HPDE6-E6E7 (cell line): ENCODE data around the gene ZC3H13.
"Not testable (repeated sequence)": the region's sequence is repeated elsewhere in the genome, so short reads cannot be mapped to it uniquely, and the experiment has no call there.

ENCODE experiments used
- DNase-seq: peaks from one replicate; pipeline ENCODE4 v3.0.0; 2011; ENCODE audit warnings: missing footprints; ENCODE audit errors: extremely low spot score

Gene ZC3H13

DNA sequence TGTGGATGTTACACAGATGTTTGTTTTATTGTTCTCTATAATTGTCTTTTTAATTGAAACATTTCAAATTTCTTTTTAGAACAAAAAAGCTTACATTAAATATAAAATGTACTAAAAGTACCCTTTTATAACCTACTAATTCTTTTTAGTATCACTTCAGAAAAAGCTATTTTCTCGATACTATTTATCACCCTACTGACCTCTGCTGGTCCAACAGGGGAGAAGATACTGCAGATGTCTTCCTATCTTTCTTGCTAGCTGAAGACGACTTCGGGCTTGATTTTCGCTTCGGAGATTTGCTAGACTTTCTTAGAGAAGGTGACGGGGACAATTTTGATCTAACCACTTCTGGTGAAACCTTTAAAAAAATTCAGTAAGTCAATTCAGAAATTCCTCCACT, 42.4 kb downstream of the ZC3H13 start:
- no peak for DNase-seq

DNA sequence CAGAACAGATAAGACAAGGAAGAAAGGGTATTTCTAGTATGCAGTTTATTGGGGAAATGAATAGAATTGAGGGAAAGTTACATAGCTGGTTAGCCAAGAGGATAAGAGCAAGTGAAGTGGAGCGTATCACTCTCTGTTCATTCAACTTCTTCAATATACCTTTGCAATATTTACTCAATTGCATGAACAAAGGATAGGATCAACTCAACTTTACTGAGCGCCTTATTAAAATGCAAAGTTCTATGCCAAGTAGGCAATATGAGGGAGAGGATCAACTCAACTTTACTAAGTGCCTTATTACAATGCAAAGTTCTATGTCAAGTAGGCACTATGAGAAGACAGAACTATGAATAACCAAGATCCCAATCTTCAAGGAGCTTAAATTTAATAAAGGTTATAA, 43.9 kb downstream of the ZC3H13 start:
- DNase-seq = no peak

DNA sequence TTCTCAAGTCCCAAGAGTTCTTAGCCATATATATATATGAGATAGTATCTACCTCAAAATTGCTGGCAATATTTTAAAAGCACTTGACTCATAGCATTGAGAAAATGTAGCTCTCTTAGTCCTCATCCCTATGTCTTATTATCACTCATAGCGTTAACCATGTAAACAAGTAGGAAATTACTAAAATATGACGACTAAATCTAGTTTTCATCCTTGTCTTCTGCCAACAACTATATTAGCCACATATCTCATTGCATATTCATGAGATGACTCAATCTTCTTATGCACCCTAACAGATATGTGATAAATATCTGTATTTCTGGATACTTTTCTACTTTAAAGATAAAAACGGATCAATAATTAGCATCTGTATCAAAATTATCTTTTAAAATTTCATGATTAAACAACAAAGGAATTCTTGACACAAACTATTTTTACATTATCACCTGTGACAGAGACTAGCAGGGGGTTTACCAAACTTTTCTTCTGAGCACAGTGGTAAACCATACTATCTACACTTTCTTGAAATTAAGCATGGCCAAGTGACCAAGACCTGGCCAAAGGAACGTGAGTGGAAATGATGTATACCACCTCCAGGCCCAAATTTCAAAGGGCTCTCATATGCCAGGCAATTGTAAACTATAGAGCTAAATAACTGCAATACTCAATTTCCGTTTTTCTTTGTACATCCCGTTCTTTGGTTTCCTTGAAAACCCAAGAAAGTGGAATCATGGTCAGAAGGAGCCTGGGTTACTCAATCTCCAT, 45.7 kb downstream of the ZC3H13 start:
- DNase-seq = no peak

DNA sequence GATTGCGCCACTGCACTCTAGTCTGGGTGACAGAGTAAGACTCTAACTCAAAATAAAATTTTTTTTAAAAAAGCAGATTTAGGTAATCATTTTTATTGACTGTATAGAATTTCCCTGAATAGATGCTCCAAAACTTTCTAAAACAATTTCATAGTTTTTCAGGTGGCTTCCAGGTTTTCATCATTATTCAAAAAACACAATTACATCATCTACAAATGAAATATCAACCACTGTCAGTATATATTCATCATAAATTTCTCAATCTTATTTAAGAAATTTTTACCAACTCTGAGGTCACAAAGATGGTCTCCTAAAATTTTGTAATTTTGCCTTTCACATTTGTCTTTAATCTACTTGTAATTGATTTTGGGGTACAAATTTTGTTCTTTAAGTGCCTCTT, 48.1 kb downstream of the ZC3H13 start:
- no peak for DNase-seq

DNA sequence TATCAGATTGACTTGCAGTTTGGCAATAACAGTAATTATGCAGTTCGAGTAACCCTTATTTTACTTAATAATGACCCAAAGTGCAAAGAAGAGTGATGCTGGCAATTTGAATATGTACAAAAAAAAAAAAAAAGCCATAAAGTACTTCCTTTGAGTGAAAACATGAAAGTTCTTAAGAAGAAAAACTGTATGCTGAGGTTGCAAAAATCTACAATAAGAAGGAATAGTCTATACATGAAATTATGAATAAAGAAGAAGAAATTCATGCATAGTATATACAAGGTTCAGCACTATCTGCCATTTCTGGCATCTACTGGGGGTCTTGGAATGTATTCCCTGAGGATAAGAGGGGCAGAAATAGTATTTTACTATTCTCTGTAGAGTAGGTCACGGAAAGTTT, 55.9 kb downstream of the ZC3H13 start:
- DNase-seq = no peak

DNA sequence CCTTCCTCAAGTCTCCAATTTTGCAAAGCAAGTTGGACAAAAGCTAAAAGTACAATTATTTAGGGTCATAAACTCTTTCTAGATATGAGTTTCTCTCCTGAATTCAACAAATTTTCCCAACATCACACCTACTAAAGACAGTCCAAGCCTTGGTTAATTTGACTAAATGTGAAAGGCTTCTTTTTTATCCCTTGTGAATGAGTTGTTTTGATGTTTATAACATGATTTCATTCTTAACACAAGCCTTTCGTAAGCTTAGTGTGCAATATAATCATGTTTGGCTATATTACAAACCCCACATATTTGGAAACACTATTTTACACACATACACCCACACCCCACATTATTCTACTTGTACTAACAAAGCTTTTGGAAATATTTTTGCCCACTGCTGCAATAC, 57.3 kb downstream of the ZC3H13 start:
- no peak for DNase-seq

DNA sequence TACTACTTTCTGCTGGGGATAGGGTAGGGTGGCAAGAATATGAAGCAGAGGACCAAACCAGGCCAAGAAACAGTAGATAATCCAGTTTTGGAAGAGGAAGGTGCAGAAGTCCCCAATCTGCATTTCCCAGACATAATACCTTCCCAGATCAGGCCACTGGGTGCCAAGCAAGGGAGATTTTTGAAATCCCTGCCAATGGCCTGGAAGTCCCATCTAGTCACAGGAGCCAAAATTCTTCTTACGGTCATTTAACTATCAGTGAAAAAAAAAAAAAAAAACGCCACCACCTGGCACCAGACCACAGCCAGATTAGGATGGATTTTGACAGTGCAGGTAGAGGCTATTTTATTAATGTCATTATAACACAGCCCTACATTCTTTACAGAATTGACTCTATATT, 57.8 kb downstream of the ZC3H13 start:
- DNase-seq = no peak

DNA sequence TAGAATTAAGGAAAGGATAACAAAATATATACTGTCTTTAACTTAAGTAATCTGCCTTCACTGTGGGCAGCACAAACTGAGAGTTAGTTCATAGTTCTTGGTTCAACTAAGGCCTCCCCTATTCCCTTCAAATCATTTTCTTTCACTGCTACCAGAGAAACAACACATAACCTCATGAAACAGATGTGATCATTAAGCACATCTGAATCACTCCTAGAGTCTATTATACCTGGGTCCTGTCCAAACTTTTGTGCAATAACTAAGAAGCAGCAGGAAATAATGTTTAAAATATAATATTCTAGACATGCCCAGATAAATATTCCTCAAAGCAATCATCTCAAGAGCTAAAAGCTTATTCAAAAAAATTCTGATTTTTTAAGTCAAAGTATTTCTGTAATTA, 62.9 kb downstream of the ZC3H13 start:
- no peak for DNase-seq

DNA sequence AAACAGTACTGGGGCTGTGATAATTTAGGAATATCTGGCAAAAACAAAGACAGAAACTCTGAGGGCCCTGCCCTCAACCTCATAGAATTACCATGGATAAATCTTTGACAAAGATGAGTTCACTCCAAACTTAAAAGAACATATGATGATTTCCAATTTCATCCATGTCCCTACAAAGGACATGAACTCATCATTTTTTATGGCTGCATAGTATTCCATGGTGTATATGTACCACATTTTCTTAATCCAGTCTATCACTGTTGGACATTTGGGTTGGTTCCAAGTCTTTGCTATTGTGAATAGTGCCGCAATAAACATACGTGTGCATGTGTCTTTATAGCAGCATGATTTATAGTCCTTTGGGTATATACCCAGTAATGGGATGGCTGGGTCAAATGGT, 71.4 kb downstream of the ZC3H13 start:
- DNase-seq = not testable (repeated sequence)

DNA sequence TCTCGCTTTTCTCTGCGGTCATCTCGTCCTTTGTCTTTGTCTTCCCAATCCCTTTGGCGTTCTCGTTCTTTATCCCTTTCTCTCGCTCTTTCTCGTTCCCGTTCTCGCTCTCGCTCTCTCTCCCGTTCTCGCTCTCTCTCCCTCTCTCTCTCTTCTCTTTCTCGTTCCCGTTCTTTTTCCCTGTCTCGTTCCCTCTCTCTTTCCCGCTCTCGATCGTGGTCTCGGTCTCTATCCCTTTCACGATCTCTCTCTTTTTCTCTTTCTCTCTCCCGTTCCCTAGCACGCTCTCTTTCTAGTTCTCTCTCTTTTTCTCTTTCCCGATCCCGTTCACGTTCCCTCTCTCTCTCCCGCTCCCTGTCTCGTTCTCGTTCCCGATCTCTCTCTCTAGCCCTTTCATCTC, 77.2 kb downstream of the ZC3H13 start:
- no peak for DNase-seq

DNA sequence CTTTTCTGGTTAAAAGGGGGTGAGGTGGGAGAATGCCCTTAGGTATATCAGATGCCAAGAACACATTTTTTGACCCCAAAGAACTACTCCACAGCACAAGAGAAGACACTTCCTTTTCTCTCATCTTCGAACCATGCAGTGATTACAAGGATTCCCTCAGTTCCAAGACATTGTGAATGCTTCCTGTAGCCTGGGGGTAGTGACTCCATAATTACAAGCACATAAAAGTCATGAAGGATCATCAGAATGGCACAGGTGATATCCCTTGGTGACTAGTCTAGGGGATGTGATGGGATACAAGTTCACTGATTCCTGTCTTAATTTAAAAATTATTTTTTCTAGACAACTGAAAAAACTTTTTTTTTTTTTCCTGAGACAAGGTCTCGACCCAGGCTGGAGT, 78.0 kb downstream of the ZC3H13 start:
- DNase-seq = no peak

DNA sequence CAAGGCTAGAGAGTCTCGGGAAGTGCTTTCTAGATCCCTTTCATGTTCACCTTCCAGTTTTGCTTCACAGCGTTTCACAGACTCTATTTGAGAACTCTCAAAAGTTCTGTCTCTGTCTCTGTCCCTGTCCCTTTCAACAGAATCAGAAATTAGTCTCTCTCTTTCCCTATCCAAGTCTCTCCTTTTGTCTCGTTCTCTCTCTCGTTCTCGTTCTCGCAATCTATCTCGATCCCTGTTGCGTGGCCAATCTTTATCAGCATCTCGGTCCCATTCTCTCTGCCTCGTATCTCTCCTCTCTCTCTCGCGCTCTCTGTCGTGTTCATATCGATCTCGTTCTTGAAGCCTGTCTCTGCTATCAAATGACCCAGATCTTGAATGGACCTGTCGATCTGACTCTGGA, 85.0 kb downstream of the ZC3H13 start:
- no peak for DNase-seq

DNA sequence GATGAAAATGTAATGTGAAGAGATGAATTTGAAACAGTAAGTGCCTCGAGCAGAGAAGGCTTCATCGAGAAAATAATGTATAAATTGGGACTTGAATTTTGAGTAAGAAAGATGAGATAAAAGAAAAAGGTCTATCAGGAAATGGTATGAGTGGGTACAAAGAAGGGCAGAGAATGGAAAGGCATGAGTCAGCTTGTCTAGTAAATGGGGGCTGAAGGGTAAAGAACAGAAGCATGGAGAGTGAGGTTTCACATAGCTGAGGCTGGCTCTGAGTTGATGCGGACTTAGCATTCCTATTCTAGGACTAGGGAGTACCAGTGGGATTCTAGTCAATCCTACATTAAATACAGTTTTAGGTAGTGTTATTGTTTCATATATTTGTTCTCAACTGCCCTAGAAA, 85.8 kb downstream of the ZC3H13 start:
- no peak for DNase-seq

DNA sequence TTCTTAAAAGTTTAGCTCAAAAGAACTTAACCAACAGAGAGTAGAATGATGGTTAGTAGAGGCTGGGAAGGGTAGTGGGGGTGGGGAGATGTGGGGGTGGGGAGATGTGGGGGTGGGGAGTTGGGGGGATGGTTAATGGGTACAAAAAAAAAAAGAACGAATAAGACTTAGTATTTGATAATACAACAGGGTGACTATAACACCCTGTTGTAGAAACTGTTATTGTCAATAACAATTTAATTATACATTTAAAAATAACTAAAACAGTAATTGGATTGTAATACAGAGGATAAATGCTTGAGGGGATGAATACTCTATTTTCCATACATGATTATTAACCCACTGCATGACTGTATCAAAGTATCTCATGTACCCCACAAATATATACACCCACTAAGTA, 91.1 kb downstream of the ZC3H13 start:
- DNase-seq = no peak

DNA sequence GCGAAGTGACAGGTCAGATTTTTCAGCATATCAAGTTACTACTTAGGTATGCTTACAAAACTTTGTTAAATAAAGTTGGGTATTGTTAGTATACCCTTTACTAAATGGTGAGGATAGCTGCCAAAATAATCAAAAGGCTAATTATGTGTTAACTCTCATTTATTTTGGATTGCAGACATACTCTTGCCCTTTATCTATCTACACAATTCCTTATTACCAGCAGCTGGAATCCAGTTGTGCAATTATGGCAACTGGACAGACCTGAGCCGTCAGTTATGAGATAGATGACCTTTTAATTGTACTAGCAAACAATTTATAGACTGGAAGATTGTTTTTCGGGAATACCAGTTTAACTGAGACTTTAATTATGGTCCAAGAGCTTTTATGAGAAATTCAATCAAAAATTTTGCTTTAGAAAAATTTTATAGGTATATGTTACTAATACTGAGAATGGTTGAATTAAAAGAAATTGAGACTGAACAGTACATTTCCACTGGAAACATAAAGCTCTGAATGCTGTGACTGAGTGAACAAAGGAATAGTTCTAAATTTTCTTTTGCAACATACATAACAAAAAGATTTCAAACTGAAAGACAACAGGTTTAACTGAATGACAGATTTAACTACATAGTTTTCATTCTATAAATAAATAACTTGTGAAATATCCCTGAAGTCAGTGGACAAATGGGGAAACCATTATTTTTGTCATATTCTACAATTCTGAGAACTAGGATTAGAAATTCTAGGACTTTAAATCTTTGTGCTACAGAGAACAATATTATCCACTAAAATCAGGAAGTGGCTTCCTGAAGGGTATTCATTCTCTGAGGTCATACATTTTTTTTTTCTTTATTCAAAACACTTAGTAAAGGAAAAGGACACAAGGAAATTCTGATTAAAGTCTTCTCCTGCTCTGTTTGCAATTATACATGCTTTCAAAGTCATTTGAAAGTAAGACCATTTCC, 97.4 kb downstream of the ZC3H13 start:
- DNase-seq = no peak

DNA sequence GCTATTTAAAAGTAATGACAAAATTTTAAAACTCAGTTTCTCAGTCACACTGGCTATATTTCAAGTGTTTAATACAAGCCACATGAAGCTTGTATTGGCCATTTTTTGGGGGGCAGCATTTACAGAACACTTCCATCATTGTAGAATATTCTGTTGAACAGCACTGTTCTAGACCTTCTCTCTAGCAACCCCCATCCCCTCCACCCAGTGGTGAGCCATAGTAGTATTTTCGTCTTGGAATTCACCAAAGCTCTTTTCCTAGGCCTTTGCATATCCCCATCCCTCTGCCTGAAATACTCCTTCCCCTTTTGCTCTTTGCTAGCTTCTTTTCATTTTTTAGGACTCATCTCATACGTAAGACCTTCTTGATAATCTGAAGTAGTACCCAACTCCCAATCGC, 99.5 kb downstream of the ZC3H13 start:
- DNase-seq = no peak

DNA sequence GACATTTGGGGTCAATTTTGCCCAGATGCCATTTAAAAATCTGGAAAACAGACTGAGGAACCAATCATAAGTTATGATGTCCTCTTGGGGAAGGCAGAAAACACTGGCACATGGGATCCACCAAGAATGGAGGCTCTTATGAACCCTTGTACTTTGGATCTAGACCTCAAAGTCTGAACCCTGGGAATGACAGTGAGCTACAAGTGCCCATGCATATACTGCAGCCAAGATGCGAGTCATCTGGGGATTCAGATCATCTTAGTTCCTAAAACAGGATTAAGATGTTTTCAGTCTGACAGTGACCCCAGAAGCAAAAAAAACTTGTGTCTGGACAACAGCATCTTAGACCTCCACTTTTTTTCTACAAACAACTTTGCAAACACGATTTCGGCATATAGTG, 100.8 kb downstream of the ZC3H13 start:
- no peak for DNase-seq

DNA sequence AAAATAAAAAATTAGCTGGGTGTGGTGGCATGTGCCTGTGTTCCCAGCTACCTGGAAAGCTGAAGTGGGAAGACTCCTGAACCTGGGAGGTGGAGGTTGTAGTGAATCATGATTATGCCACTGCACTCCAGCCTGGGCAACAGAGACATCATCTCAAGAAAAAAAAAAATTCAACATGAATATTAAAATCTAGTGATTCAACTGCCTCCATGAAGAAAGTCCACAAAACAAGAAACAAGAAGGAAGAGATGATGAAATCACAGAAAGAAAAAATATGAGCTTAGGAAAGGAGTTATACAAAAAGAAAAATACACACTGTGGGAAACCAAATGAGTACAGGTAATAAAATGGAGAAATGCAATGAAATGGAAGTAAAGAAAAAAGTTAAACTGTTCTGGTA, 101.4 kb downstream of the ZC3H13 start:
- no peak for DNase-seq

DNA sequence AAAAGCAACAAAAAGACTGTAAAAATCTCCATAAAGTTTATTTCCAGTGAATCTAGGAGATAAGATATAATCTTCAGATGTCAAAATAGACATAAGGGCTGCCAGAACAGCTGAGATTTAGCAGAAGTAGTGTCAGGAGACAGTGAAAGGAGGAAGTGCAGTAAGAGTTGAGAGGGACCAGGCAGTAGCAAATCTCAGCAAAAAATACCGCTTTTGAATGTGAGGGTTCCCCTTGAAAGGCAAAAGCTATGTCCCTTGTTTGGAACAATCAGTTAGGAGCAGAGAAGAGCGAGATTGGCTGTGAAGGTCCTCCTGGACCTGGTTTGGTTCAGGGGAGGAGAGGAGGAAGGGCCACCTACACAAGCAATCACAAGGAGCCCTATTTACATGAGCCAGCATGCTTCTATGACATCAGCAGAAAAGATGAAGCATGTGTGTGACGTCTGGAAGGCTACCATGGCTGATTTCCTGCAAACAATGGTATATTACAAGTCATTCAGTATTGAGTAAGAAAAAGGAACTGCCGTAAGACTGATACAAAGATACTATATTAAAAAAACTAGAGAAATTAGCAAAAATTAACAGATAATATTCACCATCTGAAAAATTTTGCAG, 102.1 kb downstream of the ZC3H13 start:
- no peak for DNase-seq

DNA sequence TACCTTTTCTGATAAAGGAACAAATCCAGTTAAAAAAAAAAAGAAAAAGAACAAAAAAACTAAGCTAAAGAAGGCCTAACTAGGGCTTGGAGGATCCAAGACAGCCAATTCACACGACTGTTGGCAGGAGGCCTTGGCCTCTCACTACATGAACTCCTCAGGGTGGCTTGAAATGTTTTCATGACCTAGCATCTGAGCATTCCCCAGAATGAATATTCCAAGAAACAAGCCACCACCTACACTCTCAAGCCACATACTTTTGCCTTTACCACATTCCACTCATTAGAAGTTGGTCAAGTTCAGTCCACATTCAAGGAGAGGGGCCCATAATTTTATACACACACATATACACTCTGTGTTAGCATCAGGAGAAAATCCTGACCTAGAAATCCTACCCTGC, 103.4 kb downstream of the ZC3H13 start:
- no peak for DNase-seq

DNA sequence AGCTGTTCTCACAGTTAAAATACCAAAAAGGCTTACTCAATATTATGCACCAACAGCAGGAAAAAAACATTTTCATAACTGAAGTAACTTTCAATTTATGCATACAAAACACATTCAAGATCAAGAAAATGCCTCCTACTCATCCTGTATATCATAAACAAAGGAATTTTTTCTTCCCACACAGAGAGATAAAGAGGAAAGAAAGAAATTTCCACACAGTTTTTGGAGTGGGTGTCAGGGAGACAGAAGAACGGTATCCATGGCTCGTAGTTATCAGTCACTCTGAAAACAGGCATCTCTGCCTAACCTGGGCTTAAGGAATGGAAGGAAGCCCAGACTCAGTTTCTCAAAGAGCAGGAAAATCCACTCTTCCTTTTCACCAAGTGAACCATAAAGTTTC, 108.6 kb downstream of the ZC3H13 start:
- DNase-seq = no peak

DNA sequence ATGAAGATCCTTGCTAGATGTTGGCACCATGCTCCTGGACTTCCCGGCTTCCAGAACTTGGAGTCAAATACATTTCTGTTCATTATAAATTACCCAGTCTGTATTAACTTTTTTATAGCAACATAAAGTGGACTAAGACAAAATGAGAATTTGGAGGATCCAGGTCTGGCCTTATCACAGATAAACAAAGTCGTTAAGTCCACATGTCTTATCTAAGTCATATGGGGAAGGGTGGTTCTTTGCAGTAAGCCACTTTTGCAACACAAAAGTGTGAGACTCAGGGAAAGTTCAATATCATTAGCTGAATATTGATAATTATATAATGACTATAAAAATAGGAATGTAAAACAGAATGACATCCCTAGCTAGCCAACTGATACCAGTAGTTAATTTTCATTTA, 109.4 kb downstream of the ZC3H13 start:
- DNase-seq = no peak

DNA sequence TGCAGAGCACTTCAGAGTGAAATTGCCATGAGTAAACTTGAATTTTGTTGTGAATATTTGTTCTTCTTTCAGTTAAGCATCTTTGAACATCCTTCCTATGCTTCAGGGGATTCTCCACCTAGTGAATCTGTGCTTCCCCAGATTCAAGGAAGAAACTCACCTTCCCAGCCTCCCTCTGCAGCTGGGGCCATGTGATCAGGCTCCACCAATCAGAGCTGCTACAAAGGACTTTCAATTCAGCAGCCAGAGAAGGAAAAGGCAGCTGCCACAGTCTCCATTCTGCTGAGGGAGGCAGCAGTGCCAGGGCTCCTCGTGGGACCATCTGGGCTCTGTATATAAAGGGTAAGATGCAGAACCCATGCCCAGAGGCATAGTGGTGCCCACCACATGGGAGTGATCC, 111.3 kb downstream of the ZC3H13 start:
- peak; percentile 0 for DNase-seq
